Glomerular visceral epithelial cell (primary cell): ENCODE data around the gene DIPK1A.
"Not testable (repeated sequence)": the region's sequence is repeated elsewhere in the genome, so short reads cannot be mapped to it uniquely, and the experiment has no call there.

Experiments
- DNase-seq: peaks from one replicate; pipeline ENCODE4 v3.0.0-alpha.2; 2016; ENCODE audit errors: extremely low spot score

The DIPK1A gene

DNA sequence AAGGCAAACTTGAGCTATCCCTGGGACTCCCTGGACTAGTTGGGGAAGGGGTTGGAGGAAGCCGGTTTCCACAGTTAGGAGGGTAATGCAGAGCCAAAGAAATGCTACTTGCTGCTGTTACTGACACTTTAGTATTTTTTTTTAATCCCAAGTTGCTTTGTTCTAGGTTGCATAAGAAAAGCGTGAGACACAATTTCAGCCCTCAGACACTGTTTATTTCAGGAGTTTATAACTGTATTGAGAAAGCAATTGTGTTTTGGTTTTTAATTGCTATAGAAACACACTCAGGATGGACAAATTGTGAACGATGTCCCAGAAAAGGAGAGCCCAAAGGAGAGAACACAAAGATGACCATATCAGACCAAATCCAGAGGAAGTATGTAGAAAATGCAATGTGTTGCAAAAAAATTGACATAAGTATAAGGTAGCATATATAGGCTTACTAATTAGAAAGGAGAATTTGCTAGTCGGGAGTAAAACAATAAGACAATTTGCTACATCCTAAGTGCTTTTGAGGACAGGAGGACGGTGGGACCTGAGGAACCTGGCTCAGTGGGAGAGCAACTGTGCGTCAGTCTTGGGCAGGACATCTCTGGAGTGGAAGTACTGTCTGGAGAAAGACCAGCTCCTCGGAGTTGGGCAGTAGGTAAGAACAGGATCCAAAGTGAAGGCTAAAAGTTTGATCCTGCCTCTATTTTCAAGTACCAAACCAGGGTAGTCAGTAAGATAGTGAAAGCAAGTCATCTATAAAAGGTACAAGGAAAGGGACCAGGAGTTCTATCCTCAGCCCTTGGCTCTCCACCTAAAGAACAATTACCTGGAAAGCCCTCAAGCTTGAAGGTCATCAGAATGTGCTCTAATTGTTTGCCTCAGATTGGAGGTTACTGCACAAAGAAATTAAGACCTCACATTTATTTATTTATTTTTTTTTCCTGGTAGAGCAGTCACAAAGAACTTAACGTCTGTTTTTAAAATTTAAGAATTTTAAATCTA, 39.9 kb downstream of the DIPK1A start:
- no peak for DNase-seq

DNA sequence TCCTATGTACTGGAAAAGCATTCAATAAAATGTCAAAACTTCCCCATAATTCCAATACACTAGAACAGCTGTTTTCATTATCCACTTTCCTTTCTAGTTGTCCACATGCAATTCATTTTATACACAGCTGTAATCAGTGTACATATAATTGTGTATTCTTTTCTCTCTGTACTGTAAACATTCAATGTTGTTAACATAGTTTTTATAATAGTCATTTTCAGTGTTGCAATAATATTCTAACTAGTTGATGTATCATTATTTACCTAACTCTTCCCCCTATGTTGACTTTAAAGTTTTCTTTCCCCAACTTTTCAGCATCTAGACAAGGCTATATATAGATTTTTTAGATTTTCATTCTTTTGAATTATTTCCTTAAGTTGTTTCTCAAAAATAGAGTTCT, 44.4 kb downstream of the DIPK1A start:
- DNase-seq, result no peak

DNA sequence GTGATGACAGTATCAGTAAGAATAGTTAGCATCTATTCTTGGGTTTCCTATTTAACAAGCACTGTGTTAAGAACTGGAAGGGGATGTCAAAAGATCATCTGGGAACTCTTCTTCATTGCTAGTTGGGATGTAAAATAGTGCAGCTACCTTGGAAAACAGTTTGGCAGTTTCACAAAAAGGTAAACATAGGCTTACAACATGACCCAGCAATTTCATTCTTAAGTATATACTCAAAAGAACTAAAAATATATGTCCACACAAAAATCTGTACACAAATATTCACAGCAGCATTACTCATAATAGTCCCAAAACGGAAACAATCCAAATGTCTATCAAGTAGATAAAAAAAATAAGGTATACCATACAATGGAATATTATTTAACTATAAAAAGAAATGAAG, 45.7 kb downstream of the DIPK1A start:
- no peak for DNase-seq

DNA sequence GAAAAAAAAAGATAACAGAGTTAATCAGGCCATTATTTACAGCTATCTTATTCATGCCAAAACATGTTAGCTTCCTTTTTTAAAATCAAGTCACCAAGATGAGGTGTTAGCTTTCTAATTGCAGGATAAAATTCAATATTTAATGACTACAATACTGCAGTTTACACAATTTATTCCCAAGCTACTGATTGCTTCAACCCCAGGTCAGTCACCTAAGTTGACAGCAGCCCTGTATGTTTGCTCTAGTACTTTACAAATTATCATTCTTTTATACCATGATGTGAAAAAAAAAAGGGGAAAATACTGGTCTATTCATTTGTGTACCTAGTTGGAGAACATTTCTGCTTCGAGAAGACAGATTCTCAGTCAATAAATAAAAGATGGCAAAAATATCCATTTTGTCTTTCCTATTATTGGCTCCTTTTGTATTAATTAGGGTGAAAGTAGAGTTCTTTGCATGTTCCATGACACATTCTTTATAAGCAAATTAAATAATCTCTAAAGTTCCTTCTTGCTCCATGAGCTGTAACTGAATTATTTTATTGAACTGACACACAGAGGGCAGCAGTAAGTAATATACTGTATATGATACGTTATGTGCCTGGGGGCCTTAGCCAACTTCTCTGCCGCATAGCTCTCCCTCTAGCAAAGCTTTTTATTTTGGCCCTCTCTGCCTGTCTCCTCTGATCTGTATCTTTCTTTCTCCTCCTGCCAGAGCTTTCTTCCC, 48.0 kb downstream of the DIPK1A start:
- no peak for DNase-seq

DNA sequence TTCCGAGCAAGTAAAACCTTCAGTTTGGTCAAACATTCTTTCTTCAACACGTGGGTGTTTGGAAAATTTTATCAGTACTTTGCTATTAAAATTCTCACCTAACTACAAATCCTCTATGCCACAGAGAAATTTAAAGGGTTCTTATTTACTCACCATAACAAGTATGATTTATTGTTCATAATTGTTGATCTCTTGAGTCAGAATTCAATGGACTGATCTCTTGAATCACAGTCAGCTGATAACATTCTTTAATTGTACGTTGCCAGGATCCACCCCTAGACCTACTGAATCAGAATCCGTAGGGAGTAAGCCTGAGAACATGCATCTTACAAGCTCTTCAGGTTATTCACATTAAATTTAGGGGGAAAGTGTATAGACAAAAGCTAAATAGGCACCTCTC, 51.2 kb downstream of the DIPK1A start:
- DNase-seq, result no peak

DNA sequence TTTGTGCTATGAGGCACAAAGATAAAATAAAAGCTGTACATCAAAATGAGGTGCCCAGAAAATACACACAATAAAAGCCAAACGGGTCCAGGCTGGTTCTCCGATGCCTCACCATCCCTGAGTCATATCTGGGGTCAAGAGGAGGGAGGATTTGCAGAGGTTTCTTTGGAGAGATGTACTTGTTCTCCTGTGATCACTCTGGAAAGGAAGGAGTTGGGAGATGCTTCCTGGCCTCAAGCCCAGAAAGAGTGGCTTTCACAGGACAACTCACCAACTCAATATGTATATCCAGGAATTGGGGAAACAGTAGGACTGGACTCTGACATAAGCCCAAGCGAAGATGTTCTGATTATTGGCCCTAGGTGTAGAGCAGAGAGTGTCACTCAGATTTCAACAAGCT, 51.9 kb downstream of the DIPK1A start:
- DNase-seq, result peak; percentile 90

DNA sequence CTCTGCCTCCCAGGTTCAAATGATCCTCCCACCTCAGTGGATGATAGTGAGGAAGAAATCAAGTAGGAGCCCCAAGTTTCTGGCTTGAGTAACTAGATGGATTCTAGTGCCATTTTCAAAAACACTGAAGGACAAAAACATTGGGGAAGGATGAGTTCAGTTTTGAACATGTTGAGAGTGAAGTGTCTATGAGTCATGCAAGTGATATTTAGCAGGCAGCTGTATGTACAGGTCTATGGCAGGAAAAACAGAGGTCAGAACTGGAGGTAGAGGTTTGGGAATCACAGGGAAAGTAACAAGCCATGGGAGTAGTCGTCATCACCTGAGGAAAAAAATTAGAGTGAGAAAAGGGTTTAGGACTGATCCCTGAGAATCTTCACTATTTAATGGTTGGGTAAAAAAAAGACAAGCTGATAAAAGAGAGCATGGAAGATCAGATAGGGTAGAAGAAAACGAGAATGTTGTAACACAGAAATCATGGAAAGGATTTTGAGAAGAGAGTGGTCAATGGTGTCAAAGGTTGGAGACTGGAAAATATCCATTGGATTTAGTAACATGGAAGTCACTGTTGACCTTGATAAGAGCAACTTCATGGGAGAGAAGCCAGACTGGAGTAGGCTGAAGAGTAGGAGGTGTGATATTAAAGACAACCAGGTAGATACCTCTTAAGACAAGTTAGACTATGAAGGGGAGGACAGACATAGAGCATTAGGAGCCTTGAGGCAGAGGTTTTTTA, 53.1 kb downstream of the DIPK1A start:
- DNase-seq, result peak; percentile 24

DNA sequence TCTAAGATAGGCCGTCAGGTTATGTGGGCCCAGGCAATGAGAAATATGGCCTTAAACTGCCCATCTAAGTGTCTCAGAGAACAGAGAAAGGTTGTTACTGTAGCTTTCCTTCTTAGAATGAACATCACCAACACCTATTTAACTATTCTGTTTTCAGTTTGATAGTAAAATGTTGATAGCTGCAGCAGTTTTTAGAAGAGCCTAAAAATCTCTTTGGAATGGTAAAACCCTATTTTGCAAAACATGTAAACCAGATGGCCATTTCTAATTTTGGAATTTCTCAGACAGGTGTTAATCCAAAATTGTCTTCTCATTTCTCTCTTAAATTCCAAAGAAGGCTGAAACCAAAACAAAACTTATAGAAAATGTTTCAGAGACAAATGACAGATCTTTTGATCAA, 57.5 kb downstream of the DIPK1A start:
- DNase-seq, result no peak

DNA sequence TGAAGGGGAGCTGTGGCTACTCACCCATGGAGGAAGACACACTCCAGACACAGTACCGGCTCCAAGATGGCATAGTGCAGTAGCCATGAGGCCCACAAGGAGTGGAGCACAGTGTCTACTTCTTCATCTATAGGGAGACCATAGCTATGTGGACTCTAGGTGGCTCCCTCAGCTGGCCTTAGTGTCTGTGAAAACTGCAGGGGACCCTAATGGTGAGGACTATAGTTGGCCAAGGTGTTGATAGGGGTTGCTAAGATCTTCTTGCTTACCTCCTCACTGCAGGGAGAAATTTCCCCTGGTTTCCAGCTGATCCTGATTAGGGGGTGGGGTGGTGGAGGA, 58.9 kb downstream of the DIPK1A start:
- no peak for DNase-seq

DNA sequence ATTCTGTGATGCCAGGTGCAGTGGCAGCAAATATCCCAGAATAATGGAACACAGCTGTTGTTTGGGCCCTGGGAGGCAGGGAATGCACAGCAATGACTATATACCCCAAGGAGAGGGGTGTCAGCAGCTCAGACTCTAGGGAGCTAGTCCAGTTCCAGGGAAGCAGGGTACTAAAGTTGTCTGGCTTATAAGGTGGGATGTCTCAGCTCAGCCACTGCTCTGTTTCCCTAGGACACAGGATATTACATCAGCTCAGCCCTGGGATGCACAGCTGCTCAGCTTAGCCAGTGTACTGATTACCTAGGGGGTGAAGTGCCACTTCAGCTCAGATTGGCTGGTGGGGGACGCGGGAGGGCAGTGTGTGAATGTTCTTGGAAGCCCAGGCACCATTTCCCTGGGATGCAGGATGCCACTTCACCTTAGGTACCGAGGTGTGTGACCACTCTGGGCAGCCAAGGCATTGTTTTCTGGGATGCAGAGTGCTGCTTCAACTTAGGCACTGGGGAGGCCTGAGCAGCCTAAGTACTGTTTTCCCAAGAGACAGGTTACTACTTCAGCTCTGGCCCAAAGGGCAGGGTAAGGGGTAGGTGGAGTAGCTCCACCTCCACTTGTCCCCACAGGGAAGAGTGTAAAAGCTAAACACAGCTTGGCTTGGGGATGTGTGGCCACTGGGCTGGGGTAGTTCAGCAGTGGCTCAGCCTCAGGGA, 59.4 kb downstream of the DIPK1A start:
- no peak for DNase-seq

DNA sequence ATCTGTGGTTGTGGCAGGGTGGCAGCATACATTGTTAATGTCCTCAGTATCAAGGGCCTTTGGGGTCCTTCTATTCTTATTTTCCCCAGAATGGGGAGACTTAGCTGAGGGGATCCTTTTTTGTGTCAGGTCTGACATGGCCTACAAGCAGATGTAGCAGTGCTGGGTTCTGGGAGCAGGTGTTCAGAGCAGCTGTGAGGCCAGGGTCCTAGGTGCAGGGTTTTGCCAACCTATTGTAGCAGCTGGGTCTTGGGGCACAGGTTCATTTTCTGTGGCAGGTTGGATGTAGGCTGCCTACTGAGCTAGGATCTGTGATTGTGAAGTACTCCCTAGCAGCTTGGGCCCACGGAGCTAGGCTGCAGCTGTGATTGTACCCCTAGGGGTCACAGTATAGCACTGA, 60.1 kb downstream of the DIPK1A start:
- no peak for DNase-seq

DNA sequence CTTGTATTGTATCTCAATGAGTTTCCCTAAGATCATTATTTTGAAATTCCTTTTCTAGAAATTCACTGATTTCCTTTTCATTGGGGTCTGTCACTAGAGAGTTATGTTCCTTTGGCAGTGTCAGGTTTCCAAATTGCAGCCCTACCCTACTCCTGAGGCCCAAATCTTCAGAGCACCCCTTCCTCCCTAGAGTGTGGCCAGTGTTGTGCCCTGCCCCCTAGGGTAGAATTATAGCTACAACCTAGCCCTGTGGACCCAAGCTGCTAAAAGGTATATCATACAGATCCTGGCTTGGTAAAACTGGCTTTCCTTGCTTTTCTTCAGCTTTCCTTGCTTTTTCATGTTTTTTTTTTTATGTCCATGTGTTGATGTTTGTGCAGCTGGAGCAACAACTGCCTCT, 60.7 kb downstream of the DIPK1A start:
- DNase-seq, result no peak

DNA sequence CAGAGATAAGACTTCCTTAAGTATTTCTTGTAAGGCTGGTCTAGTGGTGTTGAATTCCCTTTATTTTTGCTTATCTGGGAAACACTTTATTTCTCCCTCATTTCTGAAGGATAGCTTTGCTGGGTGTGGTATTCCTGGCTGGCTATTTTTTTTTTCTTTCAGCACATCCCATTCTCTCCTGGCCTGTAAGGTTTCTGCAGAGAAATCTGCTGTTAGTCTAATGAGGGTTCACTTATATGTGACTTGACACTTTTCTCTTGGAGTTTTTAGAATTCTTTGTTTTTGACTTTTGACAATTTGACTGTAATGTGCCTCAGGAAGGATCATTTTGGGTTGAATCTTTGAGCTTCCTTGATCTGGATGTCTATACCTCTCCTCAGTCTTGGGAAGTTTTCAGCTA, 61.5 kb downstream of the DIPK1A start:
- DNase-seq, result no peak

DNA sequence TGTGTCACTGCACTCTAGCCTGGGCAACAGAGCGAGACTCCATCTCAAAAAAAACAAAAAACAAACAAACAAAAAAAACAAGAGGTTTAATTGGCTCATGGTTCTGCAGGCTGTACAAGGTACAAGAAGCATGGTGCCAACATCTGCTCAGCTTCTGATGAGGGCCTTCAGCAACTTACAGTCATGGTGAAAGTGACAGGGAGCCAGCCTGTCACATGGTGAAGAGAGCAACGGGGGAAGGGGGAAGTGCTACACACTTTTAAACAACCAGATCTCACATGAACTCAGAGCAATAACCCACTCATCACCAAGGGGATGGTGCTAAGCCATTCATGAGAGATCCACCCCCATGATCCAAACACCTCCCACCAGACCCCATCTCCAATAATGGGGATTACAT, 63.2 kb downstream of the DIPK1A start:
- not testable (repeated sequence) for DNase-seq

DNA sequence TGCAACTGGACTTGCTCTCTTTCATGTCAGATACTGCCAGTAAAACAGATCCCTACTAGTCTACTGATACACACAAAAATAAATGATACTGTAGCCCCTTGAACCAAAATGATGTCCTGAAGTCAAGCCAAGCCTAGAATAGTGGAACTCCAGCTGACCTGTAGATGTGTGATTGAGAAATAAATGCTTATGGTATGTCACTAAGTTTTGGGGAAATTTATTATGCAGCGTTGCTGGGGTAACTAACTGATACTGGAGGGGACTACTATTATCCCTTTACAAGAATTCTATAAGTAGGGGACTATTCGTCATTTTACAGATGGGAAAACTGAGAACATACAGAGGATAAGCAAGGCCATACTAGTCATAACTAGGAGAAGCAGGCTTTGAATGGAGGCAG, 73.8 kb downstream of the DIPK1A start:
- no peak for DNase-seq

DNA sequence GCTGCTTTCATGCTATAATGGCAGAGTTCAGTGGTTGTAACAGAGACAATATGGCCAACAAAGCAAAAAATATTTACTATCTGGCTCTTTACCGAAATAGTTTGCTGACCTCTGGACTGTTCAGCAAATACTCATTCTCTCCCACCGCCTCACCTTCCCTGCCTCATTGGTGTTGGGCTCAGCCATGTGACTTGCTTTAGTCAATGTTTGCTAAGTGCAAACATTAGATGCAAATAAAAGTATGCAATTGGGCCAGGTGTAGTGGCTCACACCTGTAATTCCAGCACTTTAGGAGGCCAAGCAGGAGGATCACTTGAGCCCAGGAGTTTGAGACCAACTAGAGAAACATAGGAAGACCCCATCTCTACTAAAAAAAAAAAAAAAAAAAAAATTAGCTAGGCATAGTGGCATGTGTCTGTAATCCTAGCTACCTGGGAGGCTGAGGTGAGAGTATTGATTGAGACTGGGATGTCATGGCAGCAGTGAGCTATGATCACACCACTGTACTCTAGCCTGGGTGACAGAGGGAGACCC, 74.3 kb downstream of the DIPK1A start:
- DNase-seq, result no peak

DNA sequence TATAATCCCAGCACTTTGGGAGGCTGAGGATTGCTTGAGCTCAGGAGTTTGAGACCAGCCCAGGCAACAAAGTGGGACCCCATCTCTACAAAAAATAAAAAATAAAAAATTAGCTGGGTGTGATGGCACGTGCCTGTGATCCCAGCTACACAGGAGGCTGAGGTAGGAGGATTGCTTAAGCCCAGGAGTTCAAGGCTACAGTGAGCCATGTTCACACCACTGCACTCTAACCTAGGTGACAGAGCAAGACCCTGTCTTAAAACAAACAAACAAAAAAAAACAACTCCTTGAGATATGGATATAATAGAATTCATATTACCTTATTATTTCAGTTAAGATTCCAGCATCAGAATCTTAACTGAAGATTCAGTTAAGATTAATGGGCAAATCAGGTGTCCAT, 77.1 kb downstream of the DIPK1A start:
- DNase-seq, result no peak

DNA sequence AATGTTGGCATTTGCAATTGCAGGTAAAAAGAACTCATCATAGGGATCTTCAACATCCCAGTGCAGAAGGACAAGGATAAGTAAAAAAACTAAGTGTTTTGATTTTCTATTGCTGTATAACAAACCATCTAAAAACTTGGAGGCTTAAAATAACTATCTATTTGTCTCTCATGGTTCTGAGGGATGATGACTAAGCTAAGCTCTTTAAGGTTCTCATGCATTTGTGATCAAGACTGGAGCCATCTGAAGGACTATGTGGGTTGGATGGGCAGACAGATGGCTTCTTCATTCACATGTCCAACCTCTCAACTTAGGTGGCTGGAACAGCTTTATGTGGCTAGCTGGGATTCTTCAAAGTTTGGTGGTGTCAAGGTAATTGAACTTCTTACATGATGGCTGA, 78.0 kb downstream of the DIPK1A start:
- no peak for DNase-seq

DNA sequence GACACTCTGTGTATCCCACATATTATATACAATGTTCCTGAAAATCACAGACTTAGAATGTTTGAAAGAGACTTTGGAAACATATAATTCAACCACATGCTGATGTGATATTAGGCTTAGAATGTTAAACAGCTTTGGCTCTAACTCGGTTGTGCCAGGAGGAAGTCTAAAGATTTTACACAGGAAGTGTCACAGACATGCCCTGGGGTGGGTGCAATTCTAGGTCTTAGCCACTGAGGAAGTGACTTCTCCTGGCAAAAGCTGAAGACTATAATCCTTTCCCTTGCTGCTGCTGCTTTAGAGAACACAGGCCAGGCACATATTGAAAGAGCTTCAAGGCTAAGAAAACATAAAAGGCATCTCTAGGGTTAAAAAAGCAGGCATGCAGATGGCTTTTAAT, 78.4 kb downstream of the DIPK1A start:
- DNase-seq, result no peak

DNA sequence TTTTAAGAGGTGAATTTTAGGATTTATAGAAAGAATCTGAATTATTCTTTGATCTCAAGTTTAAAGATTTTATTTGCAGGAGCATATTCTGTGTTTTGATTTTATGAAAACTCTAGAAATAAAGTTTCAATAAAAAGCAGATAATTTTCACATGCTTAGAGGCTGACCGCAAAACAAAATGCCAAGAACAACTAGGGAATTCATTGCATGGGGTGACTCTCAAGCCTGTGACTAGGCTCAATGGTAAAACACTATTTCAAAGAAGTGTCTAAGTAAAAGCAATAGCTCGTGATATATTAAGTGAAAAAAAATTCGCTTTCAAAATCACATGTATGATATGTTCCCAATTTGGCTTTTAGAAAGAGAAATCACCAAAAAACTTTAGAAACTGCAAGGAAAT, 79.9 kb downstream of the DIPK1A start:
- no peak for DNase-seq

DNA sequence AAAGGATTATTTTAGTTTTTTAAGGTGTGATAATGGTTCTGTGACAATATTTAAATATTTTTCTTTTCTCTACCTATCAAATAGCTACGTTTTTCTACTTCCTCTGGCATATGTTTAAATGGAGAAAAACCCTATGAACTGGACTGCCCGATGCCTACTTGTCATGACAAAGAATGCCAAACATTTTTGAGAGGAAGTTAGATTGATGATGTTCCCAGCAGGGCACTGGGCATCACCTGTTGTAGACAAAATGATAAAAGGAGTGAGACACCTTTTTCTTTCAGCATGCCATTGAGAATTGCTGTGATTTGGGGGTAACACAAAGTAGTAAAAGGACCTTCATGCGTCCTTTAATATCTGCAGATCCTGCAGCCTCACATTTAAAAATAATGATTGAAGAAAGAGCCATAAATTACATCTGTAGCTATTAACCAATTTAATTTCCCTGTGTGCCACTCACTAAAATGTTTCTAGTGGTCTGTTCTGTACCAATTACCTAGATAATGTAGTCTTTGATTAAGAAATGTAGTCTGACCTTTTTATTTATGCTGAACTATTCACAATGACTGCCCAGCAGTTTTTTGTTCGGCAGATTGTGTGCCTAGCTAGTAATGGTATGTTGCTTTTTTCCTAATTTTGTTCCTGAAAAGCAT, 81.8 kb downstream of the DIPK1A start:
- no peak for DNase-seq
